ENCODE data around the gene ERMN.

DNA sequence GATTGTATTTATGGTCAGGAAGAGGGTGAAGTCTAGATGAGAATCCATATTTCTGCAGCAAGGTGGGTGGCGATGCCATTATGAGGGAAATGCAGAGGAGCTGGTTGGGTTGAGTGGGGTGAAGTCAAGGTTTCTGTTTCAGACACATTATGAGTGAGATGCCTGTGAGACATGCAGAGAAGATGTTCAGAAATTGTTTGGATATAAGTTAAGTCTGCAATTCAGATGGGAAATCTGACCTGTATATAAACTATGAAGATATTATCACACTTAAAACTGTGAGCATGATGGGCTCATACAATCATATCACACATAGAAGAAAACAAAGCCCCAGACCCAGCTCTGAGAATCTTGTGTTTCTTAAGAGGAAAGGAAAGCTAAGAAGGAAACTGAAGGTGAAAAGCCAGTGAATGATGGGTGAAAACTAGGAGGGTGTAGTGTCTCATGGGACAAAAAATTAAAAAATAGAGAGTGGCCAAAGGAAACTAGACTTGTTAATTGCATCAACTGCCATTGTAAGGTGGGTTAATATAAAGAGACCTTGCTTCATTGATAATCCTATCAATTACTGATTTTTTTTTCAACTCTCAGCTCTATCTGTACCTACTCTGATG is 53.9 kb downstream of the ERMN start:
- TF ChIP-seq CTCF (IDR thresholded peaks at IDR 0.05; ENCODE audit: borderline replicate concordance, extremely low read depth, low read length, poor library complexity, severe bottlenecking) (no peak), EZH2 (IDR thresholded peaks at IDR 0.05; ENCODE audit: borderline replicate concordance, low read depth, low read length, severe bottlenecking) (no peak)
